Left colon (tissue), 2 donors: ENCODE data around the gene TRPM3. TPM values are rescaled to one million over a fixed set of nuclear protein-coding genes. Genes with fewer than 3 reads are reported as not detected.

Experiments
- ATAC-seq: fragments of 200-7000 bp; cut with Tn5 transposase; one replicate; pipeline ENCODE4 v1.9.1; 2020; ENCODE audit warnings: mild to moderate bottlenecking, moderate library complexity
- DNase-seq, 2 donors: peaks; one replicate each; pipeline ENCODE4 v3.0.0-alpha.2; 2020
- intact Hi-C, 2 donors: fragments of 100-400 bp; cut with DNase I in 1 of 2; cut with micrococcal nuclease in 1 of 2; formaldehyde crosslinking; loops; one replicate each; pipeline versions ENCODE4 v1.11.2 to v1.14.0; 2022; cut with DNase I, micrococcal nuclease
- total RNA-seq, 2 donors: library from RNA; stranded (reverse); fragmentation: NEBNext Ultra II Directional; extraction: Animal tissue kit (Norgen Biotek cat#: 25700); gene quantifications; one replicate each; pipeline ENCODE4 v1.2.1, GENCODE V29; 2021
- donor health status: DM: no; HTN: no; CAD: no.
- donor health status: DM: yes; HTN: yes; CAD: no.

Gene TRPM3
- total RNA-seq, 2 donors from 2014 or later, result 0.22 to 0.73 TPM

- intact Hi-C loops, result no loop called here
Measured at GRCh38 chr9:70868661-70869652, 252.5 kb downstream of the TRPM3 start.

GRCh38 chr9:70868041-70868440 is 253.4 kb downstream of the TRPM3 start:
- intact Hi-C loops, result no loop called here
- ATAC-seq (no peak), DNase-seq (no peak)

More at GRCh38 chr9:70868661-70869652, 252.5 kb downstream of the TRPM3 start:
- ATAC-seq, result no peak
- DNase-seq, result no peak

- ATAC-seq, result no peak
- intact Hi-C loops, result no loop called here
Measured at GRCh38 chr9:70865471-70865870, 255.9 kb downstream of the TRPM3 start.

GRCh38 chr9:70861797-70862196 is 259.6 kb downstream of the TRPM3 start:
- DNase-seq, result no peak
- ATAC-seq, result no peak
- intact Hi-C loops, result no loop called here

More at GRCh38 chr9:70865471-70865870, 255.9 kb downstream of the TRPM3 start:
- no peak for DNase-seq

GRCh38 chr9:70861376-70861775 is 260.0 kb downstream of the TRPM3 start:
- ATAC-seq, result no peak
- intact Hi-C loops, result no loop called here

GRCh38 chr9:70859694-70860093 is 261.7 kb downstream of the TRPM3 start:
- DNase-seq (no peak), ATAC-seq (no peak)
- intact Hi-C loops, result no loop called here

More at GRCh38 chr9:70861376-70861775, 260.0 kb downstream of the TRPM3 start:
- no peak for DNase-seq

GRCh38 chr9:70856411-70856810 is 265.0 kb downstream of the TRPM3 start:
- DNase-seq, result no peak
- intact Hi-C loops, result no loop called here
- ATAC-seq, result no peak

GRCh38 chr9:70852711-70853240 is 268.6 kb downstream of the TRPM3 start:
- ATAC-seq, result no peak
- no peak for DNase-seq
- intact Hi-C loops, result no loop called here

GRCh38 chr9:70840266-70840665 is 281.2 kb downstream of the TRPM3 start:
- no peak for ATAC-seq

GRCh38 chr9:70835323-70835722 is 286.1 kb downstream of the TRPM3 start:
- intact Hi-C loops, result no loop called here
- DNase-seq, result no peak
- no peak for ATAC-seq

More at GRCh38 chr9:70840266-70840665, 281.2 kb downstream of the TRPM3 start:
- intact Hi-C loops, result no loop called here
- no peak for DNase-seq

- intact Hi-C loops, result no loop called here
- DNase-seq (no peak), ATAC-seq (no peak)
Measured at GRCh38 chr9:70832492-70832891, 288.9 kb downstream of the TRPM3 start.

GRCh38 chr9:70830618-70831017 is 290.8 kb downstream of the TRPM3 start:
- DNase-seq (no peak), ATAC-seq (no peak)
- intact Hi-C loops, result no loop called here

- DNase-seq (no peak), ATAC-seq (no peak)
- intact Hi-C loops, result no loop called here
Measured at GRCh38 chr9:70829591-70830265, 291.7 kb downstream of the TRPM3 start.

- ATAC-seq (no peak), DNase-seq (no peak)
- intact Hi-C loops, result no loop called here
Measured at GRCh38 chr9:70826562-70826961, 294.9 kb downstream of the TRPM3 start.

GRCh38 chr9:70823284-70823683 is 298.1 kb downstream of the TRPM3 start:
- intact Hi-C loops, result no loop called here
- ATAC-seq (no peak), DNase-seq (no peak)

- no peak for ATAC-seq
- no peak for DNase-seq
- intact Hi-C loops, result no loop called here
Measured at GRCh38 chr9:70817311-70817710, 304.1 kb downstream of the TRPM3 start.

- DNase-seq, result no peak
- ATAC-seq, result no peak
- intact Hi-C loops, result no loop called here
Measured at GRCh38 chr9:70816891-70817290, 304.5 kb downstream of the TRPM3 start.

GRCh38 chr9:70816316-70816715 is 305.1 kb downstream of the TRPM3 start:
- DNase-seq, result no peak
- intact Hi-C loops, result no loop called here
- ATAC-seq, result no peak

GRCh38 chr9:70814597-70814996 is 306.8 kb downstream of the TRPM3 start:
- intact Hi-C loops, result no loop called here
- ATAC-seq, result no peak
- no peak for DNase-seq

- ATAC-seq (no peak), DNase-seq (no peak)
- intact Hi-C loops, result no loop called here
Measured at GRCh38 chr9:70813141-70813540, 308.3 kb downstream of the TRPM3 start.
